ENCODE measurements around the gene NSF.

GRCh38 chr17:46790216-46790615 is 199.7 kb downstream of the NSF start:
- TF ChIP-seq CTCF (IDR thresholded peaks at IDR 0.05) (no peak), POLR2A (IDR thresholded peaks at IDR 0.05) (no peak), POLR2AphosphoS5 (IDR thresholded peaks at IDR 0.05; ENCODE audit: insufficient read depth in 1 of 2, low read depth in 1 of 2) (no peak)
